Measurements from ENCODE around the gene RTF2. TPM values are rescaled to one million over a fixed set of nuclear protein-coding genes. Genes with fewer than 3 reads are reported as not detected.
"Not testable (repeated sequence)": the region's sequence is repeated elsewhere in the genome, so short reads cannot be mapped to it uniquely, and the experiment has no call there.

RTF2 gene
- total and polyA plus RNA-seq, 10 donors: 50.3 to 89.3 (median 76.3) TPM

GRCh38 chr20:56518126-56518525, 49.7 kb downstream of the RTF2 start:
- intact Hi-C loops (cut with DNase I; ENCODE audit: low total_unique reads): no loop called here
- WGBS, 5 donors: 97 to 100% (median 99%) methylated on average over 12 to 14 of the region's 14 CpGs
- TF ChIP-seq POLR2AphosphoS5 (IDR thresholded peaks at IDR 0.05): peak in 1 of 3 donors; percentile 15
- TF ChIP-seq, protein P1, sequence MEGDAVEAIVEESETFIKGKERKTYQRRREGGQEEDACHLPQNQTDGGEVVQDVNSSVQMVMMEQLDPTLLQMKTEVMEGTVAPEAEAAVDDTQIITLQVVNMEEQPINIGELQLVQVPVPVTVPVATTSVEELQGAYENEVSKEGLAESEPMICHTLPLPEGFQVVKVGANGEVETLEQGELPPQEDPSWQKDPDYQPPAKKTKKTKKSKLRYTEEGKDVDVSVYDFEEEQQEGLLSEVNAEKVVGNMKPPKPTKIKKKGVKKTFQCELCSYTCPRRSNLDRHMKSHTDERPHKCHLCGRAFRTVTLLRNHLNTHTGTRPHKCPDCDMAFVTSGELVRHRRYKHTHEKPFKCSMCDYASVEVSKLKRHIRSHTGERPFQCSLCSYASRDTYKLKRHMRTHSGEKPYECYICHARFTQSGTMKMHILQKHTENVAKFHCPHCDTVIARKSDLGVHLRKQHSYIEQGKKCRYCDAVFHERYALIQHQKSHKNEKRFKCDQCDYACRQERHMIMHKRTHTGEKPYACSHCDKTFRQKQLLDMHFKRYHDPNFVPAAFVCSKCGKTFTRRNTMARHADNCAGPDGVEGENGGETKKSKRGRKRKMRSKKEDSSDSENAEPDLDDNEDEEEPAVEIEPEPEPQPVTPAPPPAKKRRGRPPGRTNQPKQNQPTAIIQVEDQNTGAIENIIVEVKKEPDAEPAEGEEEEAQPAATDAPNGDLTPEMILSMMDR (IDR thresholded peaks at IDR 0.05 in 8 of 11, conservative IDR thresholded peaks at IDR 0.05 in 3 of 11): no peak
- no peaks in the 10 kb centered on the region for H3K4me1 ChIP-seq
- peaks cover 6 to 87% (median 77%) of the 10 kb centered on the region in 6 donors for H3K36me3 ChIP-seq
- H3K27me3 ChIP-seq (replicated peaks in 1 of 7): no peaks in the 10 kb centered on the region
- DNase-seq: peak; percentile 46
- no peak overlapping the region for H3K27ac ChIP-seq
- peaks cover 8 to 49% (median 45%) of the 10 kb centered on the region in 8 donors for H3K9me3 ChIP-seq
- no peak overlapping the region for H3K4me3 ChIP-seq

- peaks cover 6 to 80% (median 70%) of the 10 kb centered on the region in 6 donors for H3K36me3 ChIP-seq
- H3K27me3 ChIP-seq (replicated peaks in 1 of 7): no peaks in the 10 kb centered on the region
- TF ChIP-seq POLR2AphosphoS5 (IDR thresholded peaks at IDR 0.05): no peak
- TF ChIP-seq POLR2A (IDR thresholded peaks at IDR 0.05): no peak
- TF ChIP-seq, protein P1 (IDR thresholded peaks at IDR 0.05 in 8 of 11, conservative IDR thresholded peaks at IDR 0.05 in 3 of 11): no peak
- H3K4me3 ChIP-seq: no peak overlapping the region
- 94 to 98% (median 97%) methylated on average over 10 of the region's 10 CpGs for WGBS, 5 donors
- no peaks in the 10 kb centered on the region for H3K4me1 ChIP-seq
- intact Hi-C loops (cut with DNase I; ENCODE audit: low total_unique reads): no loop called here
- H3K27ac ChIP-seq: no peak overlapping the region
- H3K9me3 ChIP-seq: peaks cover 8 to 49% (median 45%) of the 10 kb centered on the region in 8 donors
- peak; percentile 27 for DNase-seq
Observed at GRCh38 chr20:56518721-56519398, 50.4 kb downstream of the RTF2 start.

DNA sequence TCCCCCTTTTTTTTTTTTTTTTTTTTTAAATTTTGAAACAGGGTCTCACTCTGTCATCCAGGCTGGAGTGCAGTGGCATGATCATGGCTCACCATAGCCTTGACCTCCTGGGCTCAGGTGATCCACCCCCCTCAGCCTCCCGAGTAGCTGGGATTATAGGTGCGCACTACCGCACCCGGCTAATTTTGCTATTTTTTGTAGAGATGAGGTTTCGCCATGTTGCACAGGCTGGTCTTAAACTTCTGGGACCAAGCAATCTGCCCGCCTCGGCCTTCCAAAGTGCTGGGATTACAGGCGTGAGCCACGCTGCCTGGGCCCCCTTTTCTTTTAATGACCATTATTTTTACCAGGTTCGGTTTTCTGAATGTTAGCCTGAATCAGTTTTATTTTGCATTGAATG, 51.1 kb downstream of the RTF2 start:
- Histone ChIP-seq H3K36me3 (peaks cover 6 to 73% (median 63%) of the 10 kb centered on the region in 6 donors), H3K27ac (no peak overlapping the region), H3K4me1 (no peaks in the 10 kb centered on the region), H3K9me3 (peaks cover 8 to 49% (median 45%) of the 10 kb centered on the region in 8 donors), H3K4me3 (no peak overlapping the region), H3K27me3 (replicated peaks in 1 of 7) (no peaks in the 10 kb centered on the region)
- 97 to 99% (median 98%) methylated on average over 10 of the region's 10 CpGs for WGBS, 5 donors
- peak; percentile 41 for DNase-seq
- TF ChIP-seq POLR2A (IDR thresholded peaks at IDR 0.05) (no peak), POLR2AphosphoS5 (IDR thresholded peaks at IDR 0.05) (no peak)
- TF ChIP-seq, protein P1 (IDR thresholded peaks at IDR 0.05 in 8 of 11, conservative IDR thresholded peaks at IDR 0.05 in 3 of 11): no peak
- intact Hi-C loops (cut with DNase I; ENCODE audit: low total_unique reads): no loop called here

DNA sequence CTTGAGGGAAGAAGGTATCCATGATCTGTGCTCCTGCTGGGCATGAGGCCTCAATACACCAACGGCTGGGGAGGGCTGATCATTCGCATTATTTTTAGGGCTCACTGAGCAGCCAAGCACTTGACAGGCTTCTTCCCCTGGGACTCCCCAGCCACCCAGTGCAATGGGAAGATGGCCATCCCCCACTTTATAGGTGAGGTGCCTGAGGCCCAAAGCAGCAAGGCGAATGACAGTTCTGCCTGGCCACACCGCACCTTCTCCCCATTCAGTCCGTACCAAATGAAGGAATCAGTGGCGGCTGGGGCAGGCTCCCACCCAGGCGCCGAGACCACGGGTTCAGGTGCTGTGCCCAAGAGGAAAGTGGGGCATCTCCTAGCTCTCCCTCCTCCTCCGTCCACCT, 51.8 kb downstream of the RTF2 start:
- Histone ChIP-seq H3K27me3 (replicated peaks in 1 of 7) (no peaks in the 10 kb centered on the region), H3K4me3 (no peak overlapping the region), H3K4me1 (no peaks in the 10 kb centered on the region), H3K9me3 (peaks cover 8 to 49% (median 45%) of the 10 kb centered on the region in 8 donors), H3K36me3 (peaks cover 6 to 67% (median 58%) of the 10 kb centered on the region in 6 donors), H3K27ac (no peak overlapping the region)
- TF ChIP-seq, protein P1 (IDR thresholded peaks at IDR 0.05 in 8 of 11, conservative IDR thresholded peaks at IDR 0.05 in 3 of 11): no peak
- TF ChIP-seq POLR2AphosphoS5 (IDR thresholded peaks at IDR 0.05): peak in 1 of 3 donors; percentile 37
- DNase-seq: peak; percentile 18
- 97 to 100% (median 98%) methylated on average over 9 to 10 of the region's 10 CpGs for WGBS, 5 donors
- intact Hi-C loops (cut with DNase I; ENCODE audit: low total_unique reads): no loop called here

DNA sequence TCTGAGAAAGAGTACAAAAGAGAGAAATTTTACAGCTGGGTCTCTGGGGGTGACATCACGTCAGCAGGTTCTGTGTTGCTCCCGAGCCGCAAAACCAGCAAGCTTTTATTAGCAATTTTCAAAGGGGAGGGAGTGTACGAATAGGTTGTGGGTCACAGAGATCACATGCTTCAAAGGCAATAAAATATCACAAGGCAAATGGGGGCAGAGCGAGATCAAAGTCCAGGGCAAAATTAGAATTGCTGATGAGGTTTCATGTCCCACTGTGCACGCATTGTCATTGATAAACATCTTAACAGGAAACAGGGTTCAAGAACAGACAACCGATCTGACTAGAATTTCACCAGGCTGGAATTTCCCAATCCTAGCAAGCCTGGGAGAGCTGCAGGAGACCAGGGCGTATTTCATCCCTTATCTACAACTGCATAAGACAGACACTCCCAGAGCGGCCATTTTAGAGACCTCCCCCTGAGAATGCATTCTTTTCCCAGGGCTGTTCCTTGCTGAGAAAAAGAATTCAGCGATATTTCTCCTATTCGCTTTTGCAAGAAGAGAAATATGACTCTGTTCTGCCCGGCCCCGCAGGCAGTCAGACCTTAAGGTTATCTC, 52.4 kb downstream of the RTF2 start:
- H3K4me3 ChIP-seq; intact Hi-C loops (cut with DNase I; ENCODE audit: low total_unique reads); H3K27ac ChIP-seq; H3K4me1 ChIP-seq; H3K27me3 ChIP-seq (replicated peaks in 1 of 7): not testable (repeated sequence)
- H3K9me3 ChIP-seq: peaks cover 8 to 49% (median 45%) of the 10 kb centered on the region in 8 donors
- peak; percentile 6 for DNase-seq
- peaks cover 6 to 60% (median 55%) of the 10 kb centered on the region in 6 donors for H3K36me3 ChIP-seq
- WGBS, 5 donors: 94 to 96% (median 96%) methylated on average over 13 of the region's 13 CpGs

Measured in spleen (tissue), 11 donors.